ENCODE results near the gene APOBEC3A.

DNA sequence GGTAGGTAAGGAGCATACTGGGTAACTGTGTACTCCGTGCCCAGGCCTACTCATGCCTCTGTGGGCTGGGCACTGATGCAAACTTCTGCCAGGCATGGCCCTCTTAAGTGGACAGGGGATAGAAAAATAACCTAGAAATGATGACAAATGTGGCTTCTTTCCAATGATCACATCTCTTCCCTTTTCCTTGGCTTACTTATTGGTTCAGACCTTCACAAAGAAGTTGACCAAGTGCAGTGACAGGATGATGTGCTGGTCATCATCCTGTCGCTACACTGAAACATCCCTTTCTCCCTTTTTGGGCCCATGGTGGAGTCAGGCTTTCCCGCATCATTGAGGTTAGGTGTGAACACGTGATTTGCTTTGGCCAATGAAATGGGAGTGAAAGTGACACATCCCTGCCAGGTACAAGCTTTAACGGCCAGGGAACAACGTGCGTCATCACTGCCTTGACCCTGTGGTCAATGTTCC is 31.8 kb upstream of the APOBEC3A start:
- TF ChIP-seq, protein P1, sequence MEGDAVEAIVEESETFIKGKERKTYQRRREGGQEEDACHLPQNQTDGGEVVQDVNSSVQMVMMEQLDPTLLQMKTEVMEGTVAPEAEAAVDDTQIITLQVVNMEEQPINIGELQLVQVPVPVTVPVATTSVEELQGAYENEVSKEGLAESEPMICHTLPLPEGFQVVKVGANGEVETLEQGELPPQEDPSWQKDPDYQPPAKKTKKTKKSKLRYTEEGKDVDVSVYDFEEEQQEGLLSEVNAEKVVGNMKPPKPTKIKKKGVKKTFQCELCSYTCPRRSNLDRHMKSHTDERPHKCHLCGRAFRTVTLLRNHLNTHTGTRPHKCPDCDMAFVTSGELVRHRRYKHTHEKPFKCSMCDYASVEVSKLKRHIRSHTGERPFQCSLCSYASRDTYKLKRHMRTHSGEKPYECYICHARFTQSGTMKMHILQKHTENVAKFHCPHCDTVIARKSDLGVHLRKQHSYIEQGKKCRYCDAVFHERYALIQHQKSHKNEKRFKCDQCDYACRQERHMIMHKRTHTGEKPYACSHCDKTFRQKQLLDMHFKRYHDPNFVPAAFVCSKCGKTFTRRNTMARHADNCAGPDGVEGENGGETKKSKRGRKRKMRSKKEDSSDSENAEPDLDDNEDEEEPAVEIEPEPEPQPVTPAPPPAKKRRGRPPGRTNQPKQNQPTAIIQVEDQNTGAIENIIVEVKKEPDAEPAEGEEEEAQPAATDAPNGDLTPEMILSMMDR (IDR thresholded peaks at IDR 0.05): no peak
- TF ChIP-seq POLR2A (IDR thresholded peaks at IDR 0.05): no peak

Data from lower leg skin (tissue), 3 donors.